ENCODE results near the gene SCN11A.

The SCN11A gene

GRCh38 chr3:39079530-39079929 lies 27.8 kb upstream of the SCN11A start:
- Histone ChIP-seq H3K4me1 (ENCODE audit: control insufficient read depth, low read depth, low read length) (no peaks in the 10 kb centered on the region), H3K79me2 (ENCODE audit: control insufficient read depth, insufficient read depth, low read length) (no peaks in the 10 kb centered on the region), H3K4me3 (ENCODE audit: low read length) (no peak overlapping the region), H3K23ac (ENCODE audit: low read length) (no peak overlapping the region), H2BK15ac (replicated peaks; ENCODE audit: low read depth) (no peak overlapping the region), H3K27me3 (ENCODE audit: insufficient read depth, low read length, poor library complexity) (no peaks in the 10 kb centered on the region), H3K18ac (ENCODE audit: low read length) (no peak overlapping the region), H2AK5ac (ENCODE audit: low read length) (no peak overlapping the region), H3K9ac (ENCODE audit: low read length) (no peak overlapping the region), H3K36me3 (ENCODE audit: control insufficient read depth, insufficient read depth, low read length) (peaks cover 1% of the 10 kb centered on the region), H2BK120ac (ENCODE audit: low read depth, low read length) (no peak overlapping the region), H4K5ac (ENCODE audit: low read length) (no peak overlapping the region), H3K4me2 (ENCODE audit: low read length) (no peak overlapping the region), H3K79me1 (ENCODE audit: low read length) (no peaks in the 10 kb centered on the region), H3K27ac (ENCODE audit: low read depth, low read length) (no peak overlapping the region), H4K8ac (ENCODE audit: low read depth, low read length) (no peak overlapping the region), H3K4ac (ENCODE audit: low read depth, low read length) (no peak overlapping the region), H3K56ac (ENCODE audit: low read length) (no peak overlapping the region), H2BK5ac (ENCODE audit: low read length) (no peak overlapping the region)
- DNase-seq = no peak

DNA sequence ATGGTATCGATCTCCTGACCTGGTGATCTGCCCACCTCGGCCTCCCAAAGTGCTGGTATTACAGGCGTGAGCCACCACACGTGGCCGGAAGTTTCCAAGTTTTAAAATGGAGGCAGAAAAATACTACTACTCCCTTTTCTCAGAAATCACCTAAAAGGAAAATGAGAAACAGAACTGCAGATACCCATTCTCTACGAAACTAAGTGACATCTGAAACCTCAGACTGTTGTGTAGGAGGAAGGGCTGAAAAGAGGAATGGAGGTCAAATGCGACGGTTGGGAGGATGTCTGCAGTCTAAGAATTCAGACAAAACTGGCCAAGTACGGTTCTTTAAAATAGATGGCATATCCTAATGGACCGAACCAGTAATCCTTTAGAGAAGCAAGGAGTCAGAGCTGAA lies 24.2 kb upstream of the SCN11A start:
- no peak overlapping the region for H3K18ac ChIP-seq (ENCODE audit: low read length)
- no peak overlapping the region for H3K56ac ChIP-seq (ENCODE audit: low read length)
- no peaks in the 10 kb centered on the region for H3K79me2 ChIP-seq (ENCODE audit: control insufficient read depth, insufficient read depth, low read length)
- no peaks in the 10 kb centered on the region for H3K4me1 ChIP-seq (ENCODE audit: control insufficient read depth, low read depth, low read length)
- no peak overlapping the region for H3K23ac ChIP-seq (ENCODE audit: low read length)
- H3K27ac ChIP-seq (ENCODE audit: low read depth, low read length) = no peak overlapping the region
- no peak overlapping the region for H2BK15ac ChIP-seq (replicated peaks; ENCODE audit: low read depth)
- H2BK5ac ChIP-seq (ENCODE audit: low read length) = no peak overlapping the region
- no peak overlapping the region for H4K5ac ChIP-seq (ENCODE audit: low read length)
- no peak overlapping the region for H3K4me3 ChIP-seq (ENCODE audit: low read length)
- H3K4me2 ChIP-seq (ENCODE audit: low read length) = no peak overlapping the region
- no peaks in the 10 kb centered on the region for H3K79me1 ChIP-seq (ENCODE audit: low read length)
- no peak overlapping the region for H4K8ac ChIP-seq (ENCODE audit: low read depth, low read length)
- H3K36me3 ChIP-seq (ENCODE audit: control insufficient read depth, insufficient read depth, low read length) = peaks cover 2% of the 10 kb centered on the region
- DNase-seq = no peak
- WGBS (ENCODE audit: extremely low coverage, insufficient coverage, low lambda C conversion rate) = no CpG with 5 or more reads among the region's 10 CpGs
- H3K4ac ChIP-seq (ENCODE audit: low read depth, low read length) = no peak overlapping the region
- H3K27me3 ChIP-seq (ENCODE audit: insufficient read depth, low read length, poor library complexity) = no peaks in the 10 kb centered on the region
- H2AK5ac ChIP-seq (ENCODE audit: low read length) = no peak overlapping the region
- H2BK120ac ChIP-seq (ENCODE audit: low read depth, low read length) = no peak overlapping the region
- no peak overlapping the region for H3K9ac ChIP-seq (ENCODE audit: low read length)

GRCh38 chr3:39068556-39068955 lies 16.8 kb upstream of the SCN11A start:
- Histone ChIP-seq H2AK5ac (ENCODE audit: low read length) (no peak overlapping the region), H3K4me2 (ENCODE audit: low read length) (no peak overlapping the region), H3K4ac (ENCODE audit: low read depth, low read length) (no peak overlapping the region), H3K23ac (ENCODE audit: low read length) (no peak overlapping the region), H3K18ac (ENCODE audit: low read length) (no peak overlapping the region), H3K4me3 (ENCODE audit: low read length) (no peak overlapping the region), H4K8ac (ENCODE audit: low read depth, low read length) (no peak overlapping the region), H3K4me1 (ENCODE audit: control insufficient read depth, low read depth, low read length) (no peaks in the 10 kb centered on the region), H3K27ac (ENCODE audit: low read depth, low read length) (no peak overlapping the region), H3K9ac (ENCODE audit: low read length) (no peak overlapping the region), H2BK5ac (ENCODE audit: low read length) (no peak overlapping the region), H2BK120ac (ENCODE audit: low read depth, low read length) (no peak overlapping the region), H3K56ac (ENCODE audit: low read length) (no peak overlapping the region), H4K5ac (ENCODE audit: low read length) (no peak overlapping the region), H3K27me3 (ENCODE audit: insufficient read depth, low read length, poor library complexity) (no peaks in the 10 kb centered on the region), H3K79me1 (ENCODE audit: low read length) (no peaks in the 10 kb centered on the region), H3K36me3 (ENCODE audit: control insufficient read depth, insufficient read depth, low read length) (no peaks in the 10 kb centered on the region), H3K79me2 (ENCODE audit: control insufficient read depth, insufficient read depth, low read length) (no peaks in the 10 kb centered on the region), H2BK15ac (replicated peaks; ENCODE audit: low read depth) (no peak overlapping the region)
- no peak for DNase-seq
- no CpG with 5 or more reads among the region's 3 CpGs for WGBS (ENCODE audit: extremely low coverage, insufficient coverage, low lambda C conversion rate)

- Histone ChIP-seq H2BK120ac (ENCODE audit: low read depth, low read length) (no peak overlapping the region), H3K79me1 (ENCODE audit: low read length) (peaks cover 2% of the 10 kb centered on the region), H2BK15ac (replicated peaks; ENCODE audit: low read depth) (no peak overlapping the region), H3K4ac (ENCODE audit: low read depth, low read length) (no peak overlapping the region), H2AK5ac (ENCODE audit: low read length) (no peak overlapping the region), H3K79me2 (ENCODE audit: control insufficient read depth, insufficient read depth, low read length) (peaks cover 3% of the 10 kb centered on the region), H2BK5ac (ENCODE audit: low read length) (no peak overlapping the region), H3K9ac (ENCODE audit: low read length) (no peak overlapping the region), H3K36me3 (ENCODE audit: control insufficient read depth, insufficient read depth, low read length) (no peaks in the 10 kb centered on the region), H3K27me3 (ENCODE audit: insufficient read depth, low read length, poor library complexity) (no peaks in the 10 kb centered on the region), H3K4me1 (ENCODE audit: control insufficient read depth, low read depth, low read length) (no peaks in the 10 kb centered on the region), H3K18ac (ENCODE audit: low read length) (no peak overlapping the region), H4K5ac (ENCODE audit: low read length) (no peak overlapping the region), H3K27ac (ENCODE audit: low read depth, low read length) (no peak overlapping the region), H3K23ac (ENCODE audit: low read length) (no peak overlapping the region), H4K8ac (ENCODE audit: low read depth, low read length) (no peak overlapping the region), H3K56ac (ENCODE audit: low read length) (no peak overlapping the region), H3K4me3 (ENCODE audit: low read length) (no peak overlapping the region), H3K4me2 (ENCODE audit: low read length) (no peak overlapping the region)
- no peak for DNase-seq
- no CpG with 5 or more reads among the region's 1 CpG for WGBS (ENCODE audit: extremely low coverage, insufficient coverage, low lambda C conversion rate)
These were observed 15.5 kb upstream of the SCN11A start for GRCh38 chr3:39067286-39067685.

GRCh38 chr3:39065197-39065596 lies 13.5 kb upstream of the SCN11A start:
- Histone ChIP-seq H3K9ac (ENCODE audit: low read length) (no peak overlapping the region), H3K18ac (ENCODE audit: low read length) (no peak overlapping the region), H3K4me2 (ENCODE audit: low read length) (no peak overlapping the region), H2BK120ac (ENCODE audit: low read depth, low read length) (no peak overlapping the region), H2BK15ac (replicated peaks; ENCODE audit: low read depth) (no peak overlapping the region), H2AK5ac (ENCODE audit: low read length) (no peak overlapping the region), H3K56ac (ENCODE audit: low read length) (no peak overlapping the region), H3K36me3 (ENCODE audit: control insufficient read depth, insufficient read depth, low read length) (no peaks in the 10 kb centered on the region), H3K4me3 (ENCODE audit: low read length) (no peak overlapping the region), H3K27me3 (ENCODE audit: insufficient read depth, low read length, poor library complexity) (no peaks in the 10 kb centered on the region), H3K4me1 (ENCODE audit: control insufficient read depth, low read depth, low read length) (no peaks in the 10 kb centered on the region), H3K27ac (ENCODE audit: low read depth, low read length) (no peak overlapping the region), H3K4ac (ENCODE audit: low read depth, low read length) (no peak overlapping the region), H3K79me1 (ENCODE audit: low read length) (peaks cover 3% of the 10 kb centered on the region), H4K8ac (ENCODE audit: low read depth, low read length) (no peak overlapping the region), H2BK5ac (ENCODE audit: low read length) (no peak overlapping the region), H4K5ac (ENCODE audit: low read length) (no peak overlapping the region), H3K23ac (ENCODE audit: low read length) (no peak overlapping the region), H3K79me2 (ENCODE audit: control insufficient read depth, insufficient read depth, low read length) (peaks cover 4% of the 10 kb centered on the region)
- no CpG with 5 or more reads among the region's 1 CpG for WGBS (ENCODE audit: extremely low coverage, insufficient coverage, low lambda C conversion rate)
- DNase-seq = peak; percentile 83

GRCh38 chr3:39064646-39065045 lies 12.9 kb upstream of the SCN11A start:
- Histone ChIP-seq H2BK5ac (ENCODE audit: low read length) (no peak overlapping the region), H3K18ac (ENCODE audit: low read length) (no peak overlapping the region), H3K79me2 (ENCODE audit: control insufficient read depth, insufficient read depth, low read length) (peaks cover 4% of the 10 kb centered on the region), H3K4me2 (ENCODE audit: low read length) (no peak overlapping the region), H2AK5ac (ENCODE audit: low read length) (no peak overlapping the region), H3K27me3 (ENCODE audit: insufficient read depth, low read length, poor library complexity) (no peaks in the 10 kb centered on the region), H4K5ac (ENCODE audit: low read length) (no peak overlapping the region), H3K4ac (ENCODE audit: low read depth, low read length) (no peak overlapping the region), H3K9ac (ENCODE audit: low read length) (no peak overlapping the region), H3K4me1 (ENCODE audit: control insufficient read depth, low read depth, low read length) (no peaks in the 10 kb centered on the region), H2BK15ac (replicated peaks; ENCODE audit: low read depth) (no peak overlapping the region), H3K79me1 (ENCODE audit: low read length) (peaks cover 3% of the 10 kb centered on the region), H3K27ac (ENCODE audit: low read depth, low read length) (no peak overlapping the region), H3K56ac (ENCODE audit: low read length) (no peak overlapping the region), H3K4me3 (ENCODE audit: low read length) (no peak overlapping the region), H2BK120ac (ENCODE audit: low read depth, low read length) (no peak overlapping the region), H3K36me3 (ENCODE audit: control insufficient read depth, insufficient read depth, low read length) (no peaks in the 10 kb centered on the region), H3K23ac (ENCODE audit: low read length) (no peak overlapping the region), H4K8ac (ENCODE audit: low read depth, low read length) (no peak overlapping the region)
- no CpG with 5 or more reads among the region's 1 CpG for WGBS (ENCODE audit: extremely low coverage, insufficient coverage, low lambda C conversion rate)
- no peak for DNase-seq

Data from mesendoderm (in vitro differentiated cells).